NCI-H446 treated with DMSO at 0.1 percent for 48 hours (cell line): Measurements from ENCODE around the gene TOX3.

Source experiments
- DNase-seq: peaks from one replicate; lab custom pipeline; 2025; lab: John Stamatoyannopoulos, UW

Gene TOX3

DNA sequence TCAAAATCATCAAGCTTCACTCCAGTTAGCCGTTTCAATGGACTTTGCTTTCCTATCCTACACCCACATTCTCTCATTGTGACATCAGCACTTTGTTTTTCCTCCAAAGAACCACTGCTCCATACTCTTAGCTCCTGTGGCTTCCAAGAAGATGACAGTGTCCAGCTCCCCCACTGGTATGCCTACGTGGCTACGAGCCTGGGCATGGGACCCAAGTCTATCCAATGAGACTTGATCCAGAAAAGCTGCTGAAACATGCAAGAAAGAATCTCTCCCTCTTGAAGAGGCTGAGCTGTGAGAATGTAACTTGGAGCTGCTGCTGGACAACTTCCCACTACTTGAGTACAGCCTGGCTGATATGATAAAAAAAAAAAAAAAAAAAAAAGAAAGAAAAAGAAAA is 9.4 kb downstream of the TOX3 start:
- DNase-seq = no peak

DNA sequence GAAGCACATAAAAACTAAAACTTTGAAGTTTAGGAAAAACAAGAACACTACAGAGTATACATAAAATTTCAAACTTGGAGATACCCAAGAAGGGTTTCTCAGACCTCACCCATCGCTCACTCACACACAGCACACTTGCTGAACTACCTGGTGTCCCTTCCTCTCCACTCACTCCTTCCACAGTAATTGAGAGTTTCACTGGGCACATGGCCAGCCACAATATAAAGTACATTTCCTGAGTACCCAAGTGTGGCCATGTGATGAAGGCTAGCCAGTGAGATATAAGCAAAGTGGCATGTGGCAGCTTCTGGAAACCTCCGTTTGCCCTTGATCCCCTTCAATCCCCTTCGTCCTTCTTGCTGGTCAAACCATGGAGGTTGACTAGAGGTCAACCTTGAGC is 11.9 kb downstream of the TOX3 start:
- no peak for DNase-seq

DNA sequence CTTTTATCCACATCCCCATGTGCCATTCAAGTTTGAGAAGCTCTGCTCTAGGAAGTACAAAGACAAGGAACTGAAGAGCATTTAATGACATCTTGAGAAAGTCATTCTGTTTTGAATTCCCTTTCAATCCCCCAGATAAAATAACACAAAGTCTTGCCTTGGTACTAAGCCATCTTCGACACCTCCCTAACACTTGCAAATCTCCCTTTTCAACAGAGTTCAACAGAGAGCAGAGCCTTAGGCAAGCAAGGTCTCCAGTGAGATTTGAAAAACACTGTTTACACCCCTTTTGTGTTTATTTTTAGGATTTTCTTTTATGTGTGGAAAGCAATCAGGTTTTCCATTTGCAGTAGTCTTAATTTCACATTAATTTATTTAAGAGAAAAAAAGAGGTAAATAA is 13.6 kb downstream of the TOX3 start:
- DNase-seq = no peak

DNA sequence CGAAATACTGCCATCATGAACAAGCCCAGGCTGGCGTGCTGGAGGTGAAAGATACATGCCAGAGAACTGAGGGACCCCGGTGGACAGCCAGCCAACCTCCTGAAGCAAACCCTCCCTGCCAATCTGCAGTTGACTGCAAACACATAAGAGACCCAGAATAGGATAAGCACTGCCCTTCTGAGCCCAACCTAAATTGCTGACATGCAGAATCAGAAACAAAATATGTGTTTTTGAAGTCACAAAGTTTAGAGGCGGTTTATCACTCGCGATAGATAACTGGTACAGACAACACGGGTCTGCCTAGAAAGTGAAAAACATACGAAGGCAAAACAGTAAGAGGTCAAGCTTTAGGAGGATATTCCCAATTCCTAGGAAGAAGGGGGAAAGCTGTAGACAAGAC is 14.6 kb downstream of the TOX3 start:
- DNase-seq = no peak

DNA sequence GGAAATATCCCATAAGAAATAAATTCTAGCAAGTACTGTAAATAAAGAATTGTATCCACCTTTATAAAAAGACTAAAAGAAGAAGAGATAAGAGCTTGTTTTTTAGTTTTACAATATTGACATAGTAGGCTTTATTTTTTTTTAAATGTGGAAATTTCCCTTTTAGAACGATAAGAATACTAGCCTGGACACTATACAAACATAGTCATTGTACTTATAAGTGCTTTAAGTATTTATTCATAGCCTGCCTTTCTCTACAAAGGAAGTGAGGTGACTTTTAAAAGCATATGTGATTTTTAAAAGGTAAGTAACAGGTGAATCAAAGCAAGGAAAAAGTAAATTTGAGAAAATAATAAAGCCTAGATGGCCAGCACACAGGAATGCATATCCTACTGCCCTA is 17.7 kb downstream of the TOX3 start:
- no peak for DNase-seq

- peak; percentile 53 for DNase-seq
Observed at GRCh38 chr16:52528393-52529065, 18.4 kb downstream of the TOX3 start.

- no peak for DNase-seq
Observed at GRCh38 chr16:52526830-52527229, 20.1 kb downstream of the TOX3 start.

- DNase-seq = no peak
Observed at GRCh38 chr16:52526116-52526828, 20.7 kb downstream of the TOX3 start.

DNA sequence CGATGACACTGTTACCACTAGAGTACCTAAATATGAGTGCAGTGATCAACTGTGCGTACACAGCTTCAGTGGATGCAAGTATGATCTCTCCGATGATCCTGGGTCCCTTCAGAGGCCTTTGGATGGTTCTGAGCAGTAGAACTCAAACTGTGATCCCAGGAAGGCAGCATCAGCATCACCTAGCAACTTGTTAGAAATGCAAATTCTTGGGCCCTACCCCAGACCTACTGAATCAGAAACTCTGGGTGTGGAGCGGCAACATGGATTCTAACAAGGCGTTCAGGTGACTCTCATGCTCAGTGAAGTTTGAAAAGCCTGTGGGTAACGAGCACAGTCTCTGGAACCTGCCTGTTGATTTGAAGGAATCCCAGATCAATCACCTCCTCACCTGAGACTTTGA is 25.4 kb downstream of the TOX3 start:
- no peak for DNase-seq

DNA sequence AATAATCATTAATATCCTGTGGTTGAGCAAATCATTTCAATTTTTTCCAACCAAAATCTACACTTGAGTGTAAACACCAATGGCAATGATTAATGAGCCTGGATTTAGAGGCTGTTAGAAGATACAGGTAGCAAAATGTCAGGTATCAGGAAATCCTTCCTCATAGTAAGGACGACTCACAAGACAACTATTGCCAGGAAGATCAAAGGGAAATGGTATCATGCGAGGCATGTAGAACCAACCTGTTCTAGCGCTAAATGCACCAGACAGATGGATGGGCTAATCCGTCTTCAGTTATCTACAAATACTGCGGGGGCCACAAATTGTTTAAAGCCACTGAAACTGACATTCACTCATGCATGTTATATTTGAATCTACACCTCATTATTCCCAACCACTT is 28.1 kb downstream of the TOX3 start:
- DNase-seq = no peak

GRCh38 chr16:52515068-52515671 is 31.8 kb downstream of the TOX3 start:
- DNase-seq = no peak

DNA sequence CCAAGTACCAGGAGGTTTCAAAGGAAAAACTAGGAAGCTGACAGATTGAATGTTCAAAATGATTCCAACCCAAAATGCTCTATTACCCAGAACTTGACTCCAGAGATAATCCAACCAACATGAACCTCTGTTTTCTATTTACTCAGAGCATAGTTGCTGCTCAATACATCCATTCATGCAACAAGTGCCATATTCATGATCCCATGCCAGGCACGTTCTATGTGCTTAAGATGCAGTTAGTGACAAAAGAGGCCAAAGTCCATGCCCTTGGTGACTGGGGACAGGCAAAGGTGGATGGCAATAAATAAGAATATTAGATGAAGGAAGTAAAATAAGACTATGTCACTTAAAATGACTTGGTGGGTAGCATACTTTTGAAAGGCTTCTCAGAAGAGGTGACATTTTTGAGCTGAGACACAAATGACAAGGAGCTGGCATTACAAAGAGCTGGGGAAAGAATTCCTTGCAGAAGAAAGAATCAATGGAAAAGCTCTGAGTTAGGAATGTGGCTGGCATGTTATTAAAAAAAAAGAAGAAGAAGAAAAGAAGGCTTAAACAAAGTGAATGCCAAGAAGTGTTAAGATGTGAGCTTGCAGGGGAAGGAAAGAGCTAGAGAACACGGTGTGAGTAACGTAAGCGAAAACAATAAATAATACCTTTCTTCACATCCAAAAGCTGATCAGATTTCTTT is 34.5 kb downstream of the TOX3 start:
- DNase-seq = no peak

GRCh38 chr16:52501746-52502145 is 45.2 kb downstream of the TOX3 start:
- DNase-seq = no peak

- DNase-seq = no peak
Observed at GRCh38 chr16:52500963-52501362, 46.0 kb downstream of the TOX3 start.

- DNase-seq = no peak
Observed at GRCh38 chr16:52499060-52499440, 47.9 kb downstream of the TOX3 start.

- DNase-seq = no peak
Observed at GRCh38 chr16:52498328-52499059, 48.4 kb downstream of the TOX3 start.

DNA sequence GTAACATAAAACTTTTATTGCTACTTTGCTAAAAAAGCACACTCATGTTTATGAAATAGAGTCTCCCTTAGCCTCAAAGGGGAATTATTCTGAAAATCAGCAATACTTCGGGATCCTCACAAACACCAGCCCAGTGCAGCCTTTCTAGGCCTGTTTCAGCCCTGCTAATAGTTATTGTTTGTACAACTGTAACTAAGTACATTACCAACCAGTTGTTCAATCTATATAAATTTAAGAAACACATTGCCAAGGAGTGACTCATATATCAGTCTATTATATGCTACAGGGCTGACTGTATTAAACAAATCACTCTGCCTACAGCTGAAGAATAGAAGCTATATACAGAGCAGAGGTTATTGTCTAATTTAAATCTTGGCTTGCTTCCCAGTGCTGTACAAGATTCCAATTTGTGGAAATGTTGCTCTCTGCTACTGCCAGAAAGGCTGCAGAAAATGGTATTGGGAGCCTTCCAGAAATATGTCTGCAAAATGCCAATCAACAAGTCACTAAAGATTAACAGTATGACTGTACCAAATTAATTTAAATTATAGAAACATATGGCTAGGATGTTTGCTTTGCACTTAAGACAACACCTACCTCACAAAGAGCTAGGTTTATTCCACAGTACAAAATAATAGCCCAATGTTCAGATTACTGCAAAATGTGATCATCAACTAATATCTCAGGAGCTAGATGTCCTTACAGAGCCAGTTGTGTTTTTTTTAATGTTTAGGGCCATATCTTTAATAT is 49.7 kb downstream of the TOX3 start:
- peak; percentile 96 for DNase-seq

- DNase-seq = no peak
Observed at GRCh38 chr16:52496051-52496876, 50.7 kb downstream of the TOX3 start.

DNA sequence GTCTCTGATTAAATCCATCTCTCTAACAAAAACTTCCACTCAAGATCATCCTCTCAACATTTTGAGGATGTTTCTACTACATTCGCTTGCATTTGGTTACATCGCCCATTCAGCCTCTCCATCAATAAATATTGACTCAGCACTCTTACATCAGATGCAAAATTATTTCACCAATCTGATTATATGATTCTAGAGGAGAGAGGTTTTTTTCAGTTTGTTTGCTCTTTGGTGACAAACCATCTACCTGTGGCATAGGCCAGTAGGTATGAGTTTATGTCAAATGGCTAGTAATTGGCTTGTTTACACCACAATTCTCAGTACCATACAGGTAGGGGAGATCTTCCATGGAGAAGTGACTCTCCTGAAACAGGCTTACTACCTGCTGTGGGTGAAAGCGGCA is 52.3 kb downstream of the TOX3 start:
- DNase-seq = no peak

DNA sequence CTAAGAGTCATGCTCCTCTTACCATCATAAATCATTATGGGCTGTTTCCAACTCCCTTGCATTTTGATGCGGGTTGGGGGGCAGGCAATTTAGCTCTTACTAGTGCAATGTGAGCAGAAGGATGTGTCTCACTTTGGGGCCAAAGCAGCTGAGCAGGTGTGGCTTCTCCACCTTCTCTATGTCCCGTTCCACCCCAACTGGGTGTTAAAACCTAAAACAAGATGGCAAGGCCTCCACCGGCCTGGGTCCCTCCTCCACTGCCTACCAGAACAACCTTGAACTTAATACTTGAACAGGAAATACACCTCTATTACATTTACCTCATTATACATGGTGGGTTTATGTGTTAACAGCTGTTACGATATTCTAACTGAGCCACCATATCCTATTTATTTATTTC is 52.8 kb downstream of the TOX3 start:
- no peak for DNase-seq
